ENCODE data around the gene HBA2.
"Not testable (repeated sequence)": the region's sequence is repeated elsewhere in the genome, so short reads cannot be mapped to it uniquely, and the experiment has no call there.

Gene HBA2

DNA sequence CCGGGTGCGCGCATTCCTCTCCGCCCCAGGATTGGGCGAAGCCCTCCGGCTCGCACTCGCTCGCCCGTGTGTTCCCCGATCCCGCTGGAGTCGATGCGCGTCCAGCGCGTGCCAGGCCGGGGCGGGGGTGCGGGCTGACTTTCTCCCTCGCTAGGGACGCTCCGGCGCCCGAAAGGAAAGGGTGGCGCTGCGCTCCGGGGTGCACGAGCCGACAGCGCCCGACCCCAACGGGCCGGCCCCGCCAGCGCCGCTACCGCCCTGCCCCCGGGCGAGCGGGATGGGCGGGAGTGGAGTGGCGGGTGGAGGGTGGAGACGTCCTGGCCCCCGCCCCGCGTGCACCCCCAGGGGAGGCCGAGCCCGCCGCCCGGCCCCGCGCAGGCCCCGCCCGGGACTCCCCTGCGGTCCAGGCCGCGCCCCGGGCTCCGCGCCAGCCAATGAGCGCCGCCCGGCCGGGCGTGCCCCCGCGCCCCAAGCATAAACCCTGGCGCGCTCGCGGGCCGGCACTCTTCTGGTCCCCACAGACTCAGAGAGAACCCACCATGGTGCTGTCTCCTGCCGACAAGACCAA lies at the start of gene HBA2:
HBA2 (plus strand) TSS at position 503 of the 568 bp plus-strand sequence; CDS start at position 540, 37 bp downstream.
- DNase-seq: not testable (repeated sequence)

DNA sequence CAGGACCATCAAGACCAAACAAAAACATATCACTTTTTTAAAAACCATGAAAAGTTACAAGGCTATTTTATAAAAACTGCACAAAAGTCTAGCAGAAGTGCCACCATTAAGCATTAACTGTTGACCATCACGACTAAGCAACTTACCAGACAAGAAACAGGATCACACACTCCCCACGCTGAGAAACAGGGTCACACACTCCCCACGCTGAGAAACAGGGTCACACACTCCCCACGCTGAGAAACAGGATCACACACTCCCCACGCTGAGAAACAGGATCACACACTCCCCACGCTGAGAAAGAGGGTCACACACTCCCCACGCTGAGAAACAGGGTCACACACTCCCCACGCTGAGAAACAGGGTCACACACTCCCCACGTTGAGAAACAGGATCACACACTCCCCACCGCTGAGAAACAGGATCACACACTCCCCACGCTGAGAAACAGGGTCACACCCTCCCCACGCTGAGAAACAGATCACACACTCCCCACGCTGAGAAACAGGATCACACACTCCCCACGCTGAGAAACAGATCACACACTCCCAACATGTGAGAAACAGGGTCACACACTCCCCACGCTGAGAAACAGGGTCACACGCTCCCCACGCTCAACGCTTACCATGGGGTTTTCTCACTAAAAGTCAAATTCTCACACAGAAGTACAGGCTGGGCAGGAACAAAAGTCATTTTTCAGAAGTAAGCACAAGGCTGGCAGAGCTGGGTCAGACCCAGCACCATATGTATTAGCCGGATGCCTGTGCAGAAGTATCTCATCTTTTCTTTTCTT lies 48.9 kb upstream of the HBA2 start:
- not testable (repeated sequence) for DNase-seq

DNA sequence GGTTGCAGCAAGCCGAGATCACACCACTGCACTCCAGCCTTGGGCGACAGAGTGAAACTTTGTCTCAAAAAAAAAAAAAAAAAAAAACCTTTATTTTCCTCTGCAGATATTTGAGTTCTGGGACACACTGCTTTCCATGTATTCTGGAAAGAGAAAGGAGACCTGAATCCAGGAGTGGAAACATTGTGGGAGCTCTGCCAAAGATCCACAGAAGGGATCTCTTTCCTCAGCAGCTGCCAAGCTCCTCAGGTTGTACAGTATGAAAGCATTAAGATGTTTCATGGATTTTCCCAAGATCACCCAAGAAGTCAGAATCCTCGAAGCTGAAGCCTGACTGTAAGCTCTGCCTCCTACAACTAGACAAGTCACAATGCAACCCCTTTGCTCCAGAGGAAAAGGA lies 47.7 kb upstream of the HBA2 start:
- no peak for DNase-seq

DNA sequence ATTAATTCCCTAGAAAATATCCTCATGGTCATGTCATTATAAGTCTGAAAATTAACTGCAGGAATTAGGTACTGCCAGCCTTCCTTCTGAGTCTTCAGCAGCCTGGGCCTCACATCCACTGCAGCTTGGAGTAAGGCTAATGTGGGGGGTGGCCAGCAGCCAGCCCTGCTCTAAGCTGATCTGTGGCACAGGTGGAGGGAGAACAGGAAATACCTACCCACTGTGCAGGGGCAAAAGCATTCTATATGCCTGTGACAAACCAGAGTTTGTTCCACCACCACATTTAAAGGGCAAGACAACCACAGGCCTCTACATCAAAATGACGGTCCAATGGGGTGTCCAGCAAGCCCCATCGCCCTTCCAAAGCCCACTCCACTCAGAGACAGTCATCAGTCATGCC lies 43.6 kb upstream of the HBA2 start:
- no peak for DNase-seq

DNA sequence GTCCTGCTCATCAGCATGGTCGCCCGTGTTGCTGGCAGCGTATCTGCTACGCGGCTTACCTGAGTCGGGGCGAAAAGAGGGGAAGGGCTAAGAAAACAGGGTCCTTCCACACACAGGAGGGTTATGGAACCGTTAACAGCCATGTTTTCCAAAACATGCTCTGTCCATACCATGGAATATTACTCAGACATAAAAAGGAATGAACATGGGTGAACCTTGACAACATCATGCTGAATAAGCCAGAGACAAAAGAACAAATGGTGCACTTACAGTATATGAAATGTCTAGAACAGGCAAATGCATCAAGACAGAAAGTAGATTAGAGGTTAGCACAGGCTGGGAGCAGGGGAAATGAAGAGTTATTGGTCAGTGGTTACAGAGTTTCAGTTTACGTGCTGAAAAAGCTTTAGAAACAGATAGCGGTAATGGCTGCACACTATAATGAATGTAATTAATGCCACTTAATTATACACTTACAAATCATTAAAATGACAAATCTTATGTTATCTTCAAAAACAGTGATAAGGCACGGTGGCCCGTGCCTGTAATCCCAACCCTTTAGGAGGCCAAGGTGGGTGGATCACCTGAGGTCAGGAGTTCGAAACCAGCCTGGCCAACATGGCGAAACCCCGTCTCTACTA lies 42.0 kb upstream of the HBA2 start:
- DNase-seq: no peak

DNA sequence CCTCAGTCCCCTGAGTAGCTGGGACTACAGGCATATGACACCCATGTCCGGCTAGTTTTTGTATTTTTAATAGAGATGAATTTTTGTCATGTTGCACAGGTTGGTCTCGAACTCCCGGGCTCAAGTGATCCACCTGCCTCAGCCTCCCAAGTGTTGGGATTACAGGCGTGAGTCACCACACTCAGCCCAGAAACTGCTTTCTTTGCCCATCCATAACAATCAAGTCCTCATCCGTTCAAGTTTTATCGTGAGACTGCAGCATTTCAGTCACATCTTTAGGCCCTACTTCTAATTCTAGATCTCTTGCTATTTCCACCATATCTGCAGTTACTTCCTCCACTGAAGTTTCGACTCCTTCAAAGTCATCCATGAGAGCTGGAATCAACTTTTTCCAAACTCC lies 40.6 kb upstream of the HBA2 start:
- DNase-seq: no peak

DNA sequence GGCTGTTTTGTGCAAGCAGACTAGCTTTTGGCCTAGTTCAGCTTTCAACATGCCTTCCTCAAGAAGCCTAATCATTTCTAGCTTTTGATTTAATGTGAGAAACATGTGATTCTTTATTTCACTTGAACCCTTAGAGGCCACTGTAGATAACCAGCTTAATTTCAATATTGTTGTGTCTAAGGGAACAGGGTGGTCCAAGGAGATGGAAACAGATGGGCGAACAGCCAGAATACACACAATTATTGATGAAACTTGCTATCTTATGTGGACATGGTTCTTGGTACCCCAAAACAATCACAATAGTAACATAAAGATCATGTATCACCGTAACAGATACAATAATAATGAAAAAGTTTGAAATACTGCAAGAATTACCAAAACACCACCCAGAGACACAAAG lies 39.0 kb upstream of the HBA2 start:
- no peak for DNase-seq

DNA sequence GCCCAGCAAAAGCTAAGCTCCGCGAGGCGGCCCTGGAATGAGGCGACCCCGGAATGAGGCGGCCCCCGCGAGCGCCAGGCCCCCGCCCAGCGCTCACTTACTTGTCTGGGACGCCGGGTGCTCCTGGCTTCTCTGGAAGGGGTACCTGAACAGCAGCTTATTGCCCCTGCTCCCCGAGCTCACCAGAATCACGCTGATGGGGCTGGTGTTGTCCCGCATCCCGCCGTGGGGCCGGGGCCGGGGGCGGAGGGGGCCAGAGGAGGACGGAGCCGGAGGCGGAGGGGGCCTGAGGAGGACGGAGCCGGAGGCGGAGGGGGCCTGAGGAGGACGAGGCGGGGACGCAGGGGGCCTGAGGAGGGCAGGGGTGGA lies 34.6 kb upstream of the HBA2 start:
- DNase-seq: no peak

DNA sequence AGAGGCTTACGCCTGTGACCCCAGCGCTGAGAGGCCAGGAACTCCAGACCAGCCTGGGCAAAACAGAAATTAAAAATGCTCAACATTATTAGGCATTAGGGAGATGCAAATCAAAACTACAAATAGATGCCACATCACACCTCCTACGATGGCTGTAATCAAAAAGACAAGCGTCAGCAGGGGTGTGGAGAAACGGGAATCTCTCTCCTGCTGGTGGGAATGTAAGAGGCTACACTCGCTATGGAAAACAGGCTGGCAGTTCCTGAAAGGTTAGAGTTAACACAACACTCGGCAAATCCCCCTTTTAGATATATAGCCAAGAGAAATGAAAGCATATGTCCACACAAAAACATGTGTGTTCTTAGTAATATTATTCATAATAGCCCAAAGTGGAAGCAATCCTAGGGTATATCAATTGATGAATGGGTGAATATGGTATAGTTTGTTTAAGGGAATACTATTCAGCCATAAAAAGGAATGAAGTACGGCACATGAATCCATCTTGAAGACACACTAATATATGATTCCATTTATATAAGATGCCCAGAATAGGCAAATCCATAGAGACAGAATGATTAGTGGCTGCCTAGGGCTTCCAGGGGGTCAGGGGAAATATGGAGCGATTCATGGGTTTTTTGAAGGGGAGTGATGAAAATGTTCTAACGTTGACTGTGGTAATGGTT lies 32.4 kb upstream of the HBA2 start:
- DNase-seq: no peak

DNA sequence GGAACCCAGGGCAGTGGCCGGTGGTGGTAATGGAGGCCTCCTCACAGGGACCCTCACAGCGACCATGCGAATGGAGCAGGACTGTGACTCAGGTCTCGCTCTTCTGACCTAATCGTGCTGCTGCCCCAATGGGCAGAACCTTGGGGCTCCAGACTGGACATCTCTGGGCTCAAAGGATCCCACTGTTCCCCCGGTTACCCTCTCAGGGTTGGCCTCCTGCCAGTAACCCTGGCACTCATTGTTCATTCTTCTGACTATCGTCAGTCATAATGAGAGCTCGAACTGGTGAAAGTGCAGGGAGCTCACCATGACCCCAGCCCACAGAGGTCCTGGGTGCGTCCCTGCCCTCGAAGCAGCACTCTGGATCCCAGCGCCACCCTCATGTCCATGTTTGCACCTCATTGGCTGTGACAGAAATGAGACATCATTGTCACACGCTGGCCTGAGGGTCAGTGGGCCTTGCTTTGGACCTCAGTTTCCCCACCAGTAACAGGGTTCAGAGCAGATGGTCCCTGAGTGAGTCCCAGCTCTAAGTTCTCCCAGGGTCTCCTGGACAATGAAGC lies 30.2 kb upstream of the HBA2 start:
- no peak for DNase-seq

DNA sequence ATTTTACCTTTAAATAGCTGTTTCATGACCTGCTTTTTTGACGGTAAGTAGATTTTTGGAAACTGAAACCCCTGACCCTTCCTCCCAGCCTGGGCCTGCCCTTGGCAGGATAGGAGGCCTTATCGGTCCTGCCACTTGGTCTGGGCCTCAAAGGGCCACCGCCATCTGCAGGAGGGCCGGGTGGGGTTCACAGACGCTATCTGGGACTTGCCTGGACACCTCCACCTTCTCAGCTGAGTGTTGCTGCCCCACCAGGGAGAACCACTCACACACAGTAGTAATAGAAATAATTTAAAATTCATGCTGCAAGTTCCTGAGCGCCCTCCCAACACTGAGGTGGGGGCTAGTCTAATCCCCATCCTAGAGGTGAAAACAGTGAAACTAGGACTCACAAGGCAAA lies 29.6 kb upstream of the HBA2 start:
- DNase-seq: no peak

DNA sequence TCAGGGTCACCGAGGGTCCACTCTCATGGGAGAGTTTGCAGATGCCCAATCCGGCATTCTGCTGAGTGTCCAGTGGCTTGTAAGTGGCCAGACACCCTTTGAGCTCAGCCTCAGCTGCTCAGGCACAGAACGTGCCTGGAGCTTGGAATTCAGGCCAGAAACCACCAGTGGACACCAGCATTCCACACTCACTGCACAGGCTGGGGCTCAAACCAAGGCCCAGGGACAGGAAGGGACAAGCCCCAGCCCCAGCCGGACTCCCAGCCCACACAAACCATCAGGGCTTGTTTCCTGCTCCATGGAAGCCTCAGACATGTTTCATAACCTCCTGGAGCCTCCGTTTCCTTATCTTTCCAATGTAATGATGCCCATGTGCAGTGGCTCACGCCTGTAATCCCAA lies 29.2 kb upstream of the HBA2 start:
- no peak for DNase-seq

DNA sequence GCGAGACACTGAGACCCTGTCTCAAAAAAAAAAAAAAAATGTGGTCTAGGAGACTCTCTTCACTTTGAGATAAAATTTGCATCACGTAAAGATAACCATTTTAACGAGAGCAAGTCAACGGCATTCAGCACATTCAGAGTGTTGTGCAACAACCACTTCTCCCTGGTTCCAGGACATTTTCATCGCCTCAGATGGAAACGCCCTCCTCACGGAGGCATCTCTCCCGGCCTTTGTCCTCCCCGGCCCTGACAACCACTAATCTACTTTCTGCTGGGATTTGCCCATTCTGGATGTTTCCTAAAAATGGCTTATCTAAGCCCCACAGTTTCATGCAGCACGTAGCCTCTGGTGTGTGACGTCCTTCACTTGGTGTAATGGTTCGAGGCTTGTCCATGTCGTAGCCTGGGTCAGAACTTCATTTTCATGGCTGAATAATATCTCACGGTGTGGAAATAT lies 27.9 kb upstream of the HBA2 start:
- no peak for DNase-seq

DNA sequence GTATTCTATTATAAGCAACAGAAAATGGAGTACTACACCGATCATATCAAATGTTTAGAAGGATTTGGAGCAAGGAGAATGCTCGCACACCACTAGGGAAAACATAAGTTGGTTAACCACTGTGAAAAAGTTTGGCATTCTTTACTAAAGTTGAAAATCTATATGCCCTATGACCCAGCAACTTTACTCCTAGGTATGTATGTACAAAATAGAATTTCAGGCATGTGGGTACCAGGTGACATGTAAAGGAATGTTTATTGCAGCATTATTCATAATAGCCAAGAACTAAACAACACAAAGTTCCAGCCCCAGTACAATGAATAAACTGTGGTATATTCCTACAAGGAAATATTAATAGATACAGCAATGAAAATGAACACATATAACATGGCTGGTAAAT lies 26.0 kb upstream of the HBA2 start:
- no peak for DNase-seq

DNA sequence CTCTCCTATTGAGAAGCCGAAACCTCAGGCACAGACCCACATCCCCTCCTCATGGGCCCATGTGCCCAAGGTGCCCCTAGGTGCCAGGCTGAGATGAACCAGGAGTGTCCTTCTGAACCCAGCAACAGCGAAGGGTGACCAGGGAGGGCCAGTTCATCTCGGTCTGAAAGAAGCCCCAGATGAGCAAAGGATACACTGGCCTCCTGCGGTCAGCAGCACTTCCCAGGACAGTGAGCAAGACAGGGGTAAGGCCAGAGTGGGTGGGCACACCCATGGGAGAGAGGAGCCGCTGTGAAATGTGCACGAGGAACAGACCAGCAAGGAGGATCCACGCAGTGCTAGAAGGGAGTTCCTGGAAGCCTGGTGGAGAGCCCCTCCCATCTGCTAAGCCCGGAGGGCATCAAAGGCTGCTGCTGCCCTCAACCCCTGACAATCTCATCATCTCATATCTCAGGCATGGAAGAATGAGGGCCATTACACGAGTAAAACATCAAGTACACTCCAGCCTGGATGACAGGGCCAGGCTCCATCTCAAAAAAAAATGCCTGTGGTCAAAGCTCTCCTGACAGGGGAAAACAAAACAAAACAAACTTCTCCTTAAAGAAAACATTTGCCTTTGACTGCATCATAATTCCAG lies 23.5 kb upstream of the HBA2 start:
- DNase-seq: no peak

DNA sequence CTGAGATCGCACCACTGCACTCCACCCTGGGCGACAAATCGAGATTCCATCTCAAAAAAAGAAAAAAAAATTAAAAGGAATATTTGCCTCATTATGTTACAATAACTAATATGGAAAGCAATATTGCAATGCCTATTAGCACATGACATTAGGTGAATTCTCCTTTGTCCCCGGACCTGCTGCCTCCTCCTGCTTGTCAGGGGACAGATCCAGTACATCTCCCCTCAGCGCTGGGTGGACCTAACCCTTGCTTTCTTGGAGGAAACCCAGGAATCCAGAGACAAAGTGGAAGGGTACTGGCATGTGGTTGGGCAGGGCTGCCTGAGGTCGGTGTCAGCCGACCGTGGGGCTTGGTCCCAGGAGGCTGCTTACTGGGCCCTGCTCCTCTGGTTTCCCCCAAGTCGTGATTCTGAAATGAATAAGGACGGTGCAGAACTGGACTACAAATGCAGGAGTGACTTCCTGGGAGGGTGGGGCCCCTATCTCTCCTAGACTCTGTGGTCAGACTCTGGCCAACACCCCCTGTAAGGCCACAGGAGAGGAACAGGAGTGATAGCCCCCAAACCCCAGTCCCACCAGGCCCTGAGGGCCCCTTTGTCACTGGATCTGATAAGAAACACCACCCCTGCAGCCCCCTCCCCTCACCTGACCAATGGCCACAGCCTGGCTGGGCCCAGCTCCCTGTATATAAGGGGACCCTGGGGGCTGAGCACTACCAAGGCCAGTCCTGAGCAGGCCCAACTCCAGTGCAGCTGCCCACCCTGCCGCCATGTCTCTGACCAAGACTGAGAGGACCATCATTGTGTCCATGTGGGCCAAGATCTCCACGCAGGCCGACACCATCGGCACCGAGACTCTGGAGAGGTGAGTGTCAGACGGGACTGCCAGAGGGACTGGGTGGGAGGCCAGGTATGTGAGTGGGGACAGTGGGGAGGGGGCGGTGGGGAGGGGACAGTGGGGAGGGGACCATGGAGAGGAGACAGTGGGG lies 20.2 kb upstream of the HBA2 start, which contains the start of gene HBZ:
HBZ (plus strand) TSS at position 504 of the 988 bp plus-strand sequence; CDS start at position 770, 266 bp downstream.
- no peak for DNase-seq

DNA sequence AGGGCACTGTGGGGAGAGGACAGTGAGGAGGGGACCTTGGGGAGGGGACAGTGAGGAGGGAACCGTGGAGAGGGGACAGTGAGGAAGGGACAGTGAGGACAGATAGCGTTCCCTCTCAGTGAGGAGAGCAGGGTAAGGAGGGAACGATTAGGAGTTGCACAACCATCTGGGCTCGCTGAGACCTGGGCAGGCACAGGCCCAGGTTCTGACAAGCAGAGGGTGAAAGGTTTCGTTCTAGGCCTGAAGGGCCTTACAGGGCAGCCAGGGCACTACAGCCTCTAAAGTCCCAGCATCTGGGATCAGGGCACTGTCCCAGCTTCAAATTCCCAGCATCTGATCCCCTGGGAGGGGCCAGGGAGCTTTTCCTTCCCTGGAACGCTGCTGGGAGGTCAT lies 19.6 kb upstream of the HBA2 start:
- DNase-seq: not testable (repeated sequence)

DNA sequence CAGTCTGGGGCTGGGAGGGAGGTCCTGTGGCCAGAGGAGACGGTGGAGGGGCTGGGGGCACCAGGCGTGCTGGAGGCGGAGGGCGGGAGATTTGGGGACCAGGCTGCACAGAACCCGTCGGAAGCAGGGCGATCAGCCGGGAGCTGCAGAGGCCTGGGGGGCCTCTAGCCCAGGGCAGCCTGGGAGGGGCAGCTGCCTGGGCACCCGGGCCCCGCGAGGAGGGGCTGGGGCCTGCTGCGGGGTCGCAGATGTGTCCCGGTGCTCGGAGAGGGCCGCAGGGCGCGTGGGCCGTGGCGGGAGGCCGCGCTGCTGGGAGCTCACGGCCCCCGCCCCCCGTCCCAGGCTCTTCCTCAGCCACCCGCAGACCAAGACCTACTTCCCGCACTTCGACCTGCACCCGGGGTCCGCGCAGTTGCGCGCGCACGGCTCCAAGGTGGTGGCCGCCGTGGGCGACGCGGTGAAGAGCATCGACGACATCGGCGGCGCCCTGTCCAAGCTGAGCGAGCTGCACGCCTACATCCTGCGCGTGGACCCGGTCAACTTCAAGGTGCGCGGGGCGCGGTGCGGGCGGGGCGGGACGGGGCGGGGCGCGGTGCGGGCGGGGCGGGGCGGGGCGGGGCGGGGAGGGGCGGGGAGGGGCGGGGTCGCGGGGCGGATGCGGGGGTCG lies 19.0 kb upstream of the HBA2 start:
- not testable (repeated sequence) for DNase-seq

DNA sequence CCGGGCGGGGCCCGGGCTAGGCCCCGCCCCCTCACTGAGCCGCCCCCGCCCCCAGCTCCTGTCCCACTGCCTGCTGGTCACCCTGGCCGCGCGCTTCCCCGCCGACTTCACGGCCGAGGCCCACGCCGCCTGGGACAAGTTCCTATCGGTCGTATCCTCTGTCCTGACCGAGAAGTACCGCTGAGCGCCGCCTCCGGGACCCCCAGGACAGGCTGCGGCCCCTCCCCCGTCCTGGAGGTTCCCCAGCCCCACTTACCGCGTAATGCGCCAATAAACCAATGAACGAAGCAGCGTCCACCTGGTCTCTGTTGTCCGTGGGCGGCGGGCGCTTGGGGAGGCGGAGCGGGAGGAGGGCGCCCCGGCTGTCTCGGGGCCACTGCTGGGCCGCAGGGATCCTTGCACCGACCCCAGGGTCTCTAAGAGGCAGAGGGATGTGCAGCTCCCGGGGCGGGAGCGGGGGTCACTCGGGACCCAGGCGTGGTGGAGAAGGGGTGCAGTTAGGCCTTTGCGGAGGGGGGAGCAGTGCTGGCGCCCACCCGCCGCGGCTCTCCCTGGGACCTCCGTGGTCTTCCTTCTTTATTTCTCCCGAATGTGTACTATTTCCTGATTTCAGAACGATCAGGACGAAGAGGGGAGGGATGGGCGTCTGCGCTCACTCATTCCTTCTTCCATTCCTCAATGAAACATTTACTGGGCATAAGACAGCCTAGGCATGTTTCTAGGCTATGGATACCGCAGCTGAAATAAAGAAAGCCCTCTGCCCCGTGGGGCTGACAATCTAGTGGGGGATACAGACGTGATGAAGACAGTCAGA lies 18.3 kb upstream of the HBA2 start:
- no peak for DNase-seq

DNA sequence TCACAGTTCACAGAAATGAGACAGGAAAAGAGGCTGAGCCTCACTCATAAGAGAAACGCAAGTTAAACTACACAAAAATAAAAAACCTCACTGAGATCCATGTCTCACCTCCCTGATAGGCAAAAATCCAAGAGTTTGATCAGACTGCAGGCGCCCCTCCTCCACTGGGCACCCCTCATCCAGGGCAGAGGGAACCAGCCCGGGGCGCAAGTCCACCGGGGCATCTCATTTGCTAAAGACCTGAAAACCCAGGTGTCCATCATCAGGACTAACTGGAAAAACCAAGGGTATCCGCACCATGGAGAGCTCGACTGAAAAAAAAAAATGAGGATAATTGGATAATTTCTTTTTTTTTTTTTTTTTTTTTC lies 17.7 kb upstream of the HBA2 start:
- DNase-seq: no peak

All from NCI-H748 treated with DMSO at 0.1 percent for 48 hours (cell line).